SK-N-MC (cell line): Measurements from ENCODE around the gene BCS1L.

ENCODE experiments used
- EZH2 ChIP-seq: fragments of 200-600 bp; sonication (generic); IDR thresholded peaks from one replicate; pipeline ENCODE4 v1.6.1; 2017; ENCODE audit warnings: antibody characterized with exemption
- POLR2AphosphoS5 ChIP-seq: IDR thresholded peaks from 2 replicates; pipeline ENCODE4 v1.6.1; 2012; ENCODE audit warnings: mild to moderate bottlenecking, low read depth, low read length, borderline replicate concordance

DNA sequence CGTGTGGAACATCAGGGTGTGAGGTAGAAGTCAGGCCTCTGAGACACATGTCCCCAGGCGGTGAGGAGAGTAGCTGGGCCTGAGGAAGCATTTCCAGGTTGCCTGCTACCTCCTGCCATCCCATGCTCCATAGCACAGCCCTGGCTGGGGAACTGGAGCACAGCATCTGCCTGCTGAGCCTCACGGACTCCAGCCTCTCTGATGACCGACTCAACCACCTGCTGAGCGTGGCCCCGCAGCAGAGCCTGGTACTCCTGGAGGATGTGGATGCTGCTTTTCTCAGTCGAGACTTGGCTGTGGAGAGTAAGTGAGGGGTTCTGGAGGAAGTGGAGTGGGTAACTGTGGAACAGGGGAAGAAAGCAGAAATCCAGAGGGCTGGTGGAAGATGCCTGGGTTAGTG, 2.9 kb downstream of the BCS1L start:
- TF ChIP-seq POLR2AphosphoS5 = no peak
- TF ChIP-seq EZH2 = no peak
